GM21526 (cell line): Measurements from ENCODE around the gene OXLD1.

Source experiments
- ATAC-seq: cut with Tn5 transposase; IDR thresholded peaks from one replicate; pipeline ENCODE4 v1.9.1; 2021; ENCODE audit warnings: moderate library complexity; ENCODE audit not compliant: unreplicated experiment, low FRiP score

The OXLD1 gene

DNA sequence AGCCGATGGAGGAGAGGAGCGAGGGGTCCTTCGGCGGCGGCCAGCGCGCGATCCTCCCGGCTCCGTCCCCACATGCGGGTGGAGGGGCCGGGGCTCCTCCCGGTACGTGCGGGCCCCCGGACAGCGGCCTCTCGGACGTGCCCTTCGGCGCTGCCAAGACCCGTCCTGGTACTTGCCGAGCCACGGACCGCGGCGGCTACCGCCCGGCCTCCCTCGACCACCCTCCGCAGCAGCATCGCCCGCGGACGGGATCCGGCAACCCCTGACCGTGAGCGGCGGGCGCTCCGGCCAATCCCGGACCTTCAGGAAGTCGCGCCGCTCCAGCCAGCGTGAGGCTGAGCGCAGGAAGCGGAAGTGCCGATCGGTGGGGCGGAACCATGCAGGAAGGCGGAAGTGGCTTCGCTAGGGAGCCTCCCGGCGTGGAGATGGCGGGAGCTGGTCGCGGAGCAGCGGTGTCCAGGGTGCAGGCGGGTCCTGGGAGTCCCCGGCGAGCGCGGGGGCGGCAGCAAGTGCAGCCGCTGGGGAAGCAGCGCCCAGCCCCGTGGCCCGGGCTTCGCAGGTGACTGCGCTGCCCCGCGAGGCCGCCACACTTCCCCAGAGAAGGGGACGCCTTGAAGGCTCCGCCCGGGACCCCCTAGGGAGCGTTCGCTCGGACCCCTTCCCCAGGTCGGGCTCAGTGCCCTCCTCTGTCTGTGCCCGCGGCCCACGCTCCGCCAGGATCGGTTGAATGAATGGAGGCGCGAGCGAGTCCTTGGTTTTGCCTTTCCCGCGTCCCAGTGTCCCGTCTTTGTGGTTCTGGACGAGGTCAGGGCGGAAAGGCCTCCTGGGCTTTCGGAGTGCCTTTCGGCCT, at the start of gene OXLD1, which contains the start of gene CCDC137:
Gene OXLD1, minus strand, starts transcription at position 264 of the 850 bp plus-strand sequence. Its CDS starts 28 bp downstream, at position 236.
Gene CCDC137, plus strand, starts transcription at position 396 of the 850 bp plus-strand sequence. Its CDS starts 30 bp downstream, at position 426.
- ATAC-seq: peak; percentile 84

DNA sequence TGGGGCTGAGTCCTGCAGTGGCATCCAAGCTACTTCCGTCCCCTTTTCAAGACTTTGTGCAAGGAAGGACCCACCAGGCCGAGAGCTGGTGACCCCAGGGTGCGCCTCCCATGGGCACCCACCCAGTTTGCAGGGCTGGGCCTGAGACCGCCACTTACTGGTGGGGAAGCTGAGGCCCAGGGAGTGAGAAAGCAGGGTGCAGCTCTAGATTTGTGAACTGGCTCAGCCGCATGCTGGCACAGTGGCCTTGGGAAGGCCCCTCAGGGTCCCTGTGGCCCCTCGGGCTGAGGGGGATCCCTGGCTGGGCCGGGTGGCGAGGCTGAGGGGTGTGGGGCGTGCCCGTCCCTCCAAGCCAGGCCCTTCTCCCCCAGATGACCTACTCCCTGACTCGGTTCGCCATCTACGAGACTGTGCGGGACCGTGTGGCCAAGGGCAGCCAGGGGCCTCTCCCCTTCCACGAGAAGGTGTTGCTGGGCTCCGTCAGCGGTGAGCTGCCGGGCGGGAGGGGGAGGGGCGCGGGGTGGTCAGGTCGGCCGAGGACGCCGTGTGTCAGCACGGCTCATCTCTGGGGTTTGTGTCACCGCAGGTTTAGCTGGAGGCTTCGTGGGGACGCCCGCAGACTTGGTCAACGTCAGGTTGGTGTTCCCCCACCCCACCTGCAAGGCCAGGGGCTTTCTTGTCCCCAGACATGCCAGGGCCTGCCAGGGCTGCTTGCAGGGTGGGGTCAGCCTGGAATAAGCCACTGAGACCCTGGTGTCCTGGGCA, 48.9 kb upstream of the OXLD1 start:
- ATAC-seq: no peak

DNA sequence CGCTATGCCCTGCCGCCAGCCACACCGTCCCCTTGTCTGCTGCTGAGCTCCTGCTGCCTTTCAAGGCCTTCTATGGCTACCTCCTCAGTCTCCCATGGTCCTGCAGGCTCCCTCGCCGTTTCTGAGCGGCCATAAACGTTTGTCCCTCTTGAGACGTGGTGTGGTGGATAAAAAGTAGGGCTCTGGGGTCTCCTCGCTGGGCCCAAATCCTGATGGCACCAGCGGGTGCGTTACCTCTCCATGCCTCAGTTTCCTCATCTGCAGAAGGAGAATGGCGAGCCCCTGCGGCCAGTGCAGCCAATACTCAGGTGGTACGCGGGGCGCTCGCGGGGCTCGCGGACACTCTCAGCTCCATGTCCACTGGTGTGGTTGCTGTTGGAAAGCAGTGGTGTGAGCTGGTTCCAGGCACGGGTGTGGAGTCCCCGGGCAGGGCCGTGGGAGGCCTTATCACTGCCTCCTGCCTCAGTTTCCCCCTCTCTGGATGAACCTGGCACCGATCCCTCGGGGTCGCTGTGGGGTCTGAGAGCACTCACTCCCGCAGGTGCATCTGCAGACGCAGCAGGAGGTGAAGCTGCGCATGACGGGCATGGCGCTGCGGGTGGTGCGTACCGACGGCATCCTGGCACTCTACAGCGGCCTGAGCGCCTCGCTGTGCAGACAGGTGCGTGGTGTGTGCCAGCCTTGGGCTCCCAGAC, 48.2 kb upstream of the OXLD1 start:
- ATAC-seq: no peak

DNA sequence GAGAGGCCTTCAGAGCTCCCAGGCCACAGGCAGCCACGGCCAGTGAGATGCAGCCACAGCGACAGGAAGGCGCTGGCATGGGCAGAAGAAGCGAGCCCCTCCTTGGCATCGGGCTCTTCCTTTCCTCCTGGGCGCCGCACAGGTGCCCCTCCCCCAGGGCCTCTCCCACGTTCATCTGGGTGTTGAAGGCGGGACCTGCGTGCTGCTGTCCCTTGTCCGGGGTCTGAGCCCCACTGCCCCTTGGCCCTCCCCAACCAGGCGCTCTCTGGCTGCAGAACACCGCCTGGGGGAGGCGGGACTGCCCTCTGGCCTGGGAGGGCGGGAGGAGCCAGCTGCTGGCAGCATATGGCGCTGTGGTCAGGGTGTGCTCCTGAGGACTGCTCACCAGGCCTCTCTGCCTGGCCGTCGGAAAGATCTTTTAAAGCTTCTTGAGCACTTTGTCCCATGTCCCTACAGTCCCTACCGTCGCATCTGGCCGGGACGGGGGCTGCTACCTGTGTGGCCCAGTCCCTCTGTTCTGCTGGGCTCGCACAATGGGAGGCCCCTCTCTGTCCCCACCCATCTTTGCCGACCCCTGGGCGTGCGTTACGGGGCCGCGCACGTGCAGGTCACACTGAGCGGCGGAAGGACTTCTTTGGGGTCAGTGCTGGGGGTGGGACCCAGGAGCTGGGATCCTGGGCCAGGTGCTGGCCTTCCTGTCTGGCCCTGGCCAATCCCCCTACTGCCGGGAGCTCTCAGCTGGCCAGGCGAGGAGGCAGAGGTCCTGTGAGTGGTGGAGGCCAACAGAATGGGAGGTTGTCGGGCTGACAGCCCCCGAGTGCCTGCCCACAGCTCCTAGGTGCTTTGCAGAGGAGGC, 47.4 kb upstream of the OXLD1 start:
- ATAC-seq: no peak

DNA sequence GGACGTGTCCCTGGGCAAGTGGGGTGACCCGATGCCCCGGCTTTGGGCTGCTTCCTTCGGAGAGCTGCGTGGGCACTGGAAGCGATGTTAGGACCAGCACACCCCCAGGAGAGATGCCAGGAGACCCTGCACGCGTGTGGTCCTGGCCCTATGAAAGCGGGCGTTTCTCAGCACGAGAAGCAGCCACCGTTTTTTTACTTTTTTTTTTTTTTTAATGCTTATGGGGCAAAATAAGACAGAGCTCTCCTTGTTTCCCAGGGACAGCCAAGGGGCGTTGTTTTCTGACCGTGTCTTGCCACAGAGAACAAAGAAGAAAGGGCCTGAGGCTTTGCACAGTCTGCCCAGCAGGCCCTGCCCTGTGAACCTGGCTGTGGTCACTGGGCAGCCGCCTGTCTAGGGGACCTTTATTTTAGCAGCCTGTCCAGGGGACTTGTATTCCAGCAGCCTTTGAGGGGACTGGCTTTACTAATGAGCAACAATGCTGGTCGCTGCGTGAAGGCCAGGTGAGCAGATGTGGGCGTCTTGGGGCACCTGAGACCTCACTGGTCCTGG, 46.7 kb upstream of the OXLD1 start:
- ATAC-seq: no peak

DNA sequence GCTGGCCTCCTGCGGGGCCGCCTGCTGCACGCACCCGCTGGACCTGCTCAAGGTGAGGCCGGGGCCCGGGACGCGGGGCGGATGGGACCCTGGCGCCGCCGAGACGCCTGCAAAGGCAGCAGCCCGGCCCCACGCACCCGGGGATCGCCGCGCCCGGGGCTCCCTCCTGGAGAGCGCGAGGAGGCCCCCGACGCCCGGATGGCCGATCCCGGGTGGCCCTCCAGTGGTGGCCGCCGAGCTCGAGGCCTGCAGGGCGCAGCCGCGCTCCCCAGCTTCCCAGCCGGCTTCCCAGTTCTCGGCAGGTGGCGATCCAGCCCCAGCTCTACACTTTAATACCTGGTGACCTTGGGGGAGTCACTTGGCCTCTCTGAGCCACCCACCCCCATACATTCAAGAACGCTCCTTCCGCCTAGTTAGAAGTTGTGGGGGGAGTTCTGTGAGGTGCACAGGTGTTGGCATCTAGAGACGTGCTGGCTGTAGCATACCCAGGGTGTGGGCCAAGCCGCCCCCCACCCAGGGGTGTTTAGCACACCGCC, 46.1 kb upstream of the OXLD1 start:
- ATAC-seq: peak; percentile 9

DNA sequence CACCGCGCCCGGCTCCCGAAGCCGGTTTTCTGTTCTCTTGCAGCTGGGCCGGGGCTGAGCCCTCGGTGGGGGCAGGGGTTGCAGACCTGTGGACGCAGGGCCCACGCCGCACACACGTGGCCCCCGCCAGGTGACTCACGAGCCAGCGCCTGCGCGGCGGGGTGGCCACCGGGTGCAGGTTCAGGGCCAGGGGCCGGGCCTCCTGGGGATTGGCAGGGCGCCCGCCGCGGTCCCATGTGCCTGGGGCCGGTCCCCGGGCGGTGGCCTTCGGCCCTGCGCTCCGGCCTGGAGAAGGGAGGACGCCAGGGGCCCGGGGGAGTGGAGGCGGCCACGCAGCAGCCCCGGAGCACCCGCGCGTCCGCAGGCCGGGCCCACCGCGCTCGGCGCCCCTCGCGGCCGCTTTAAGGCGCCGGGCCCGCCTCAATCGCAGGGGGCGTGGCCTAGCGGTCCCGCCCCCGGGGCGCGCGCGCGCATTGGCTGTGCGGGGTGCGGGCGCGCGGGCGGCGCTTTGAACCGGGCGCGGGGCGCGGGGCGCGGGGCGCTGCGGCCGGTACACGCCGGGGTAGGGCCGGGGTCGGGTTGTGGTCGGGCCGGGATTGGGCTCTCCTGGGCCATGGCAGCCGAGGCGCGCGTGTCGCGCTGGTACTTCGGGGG, 45.5 kb upstream of the OXLD1 start, which contains the start of gene SLC25A10:
Gene SLC25A10, plus strand, starts transcription at position 471 of the 654 bp plus-strand sequence. Its CDS starts 143 bp downstream, at position 614.
- peak; percentile 43 for ATAC-seq

DNA sequence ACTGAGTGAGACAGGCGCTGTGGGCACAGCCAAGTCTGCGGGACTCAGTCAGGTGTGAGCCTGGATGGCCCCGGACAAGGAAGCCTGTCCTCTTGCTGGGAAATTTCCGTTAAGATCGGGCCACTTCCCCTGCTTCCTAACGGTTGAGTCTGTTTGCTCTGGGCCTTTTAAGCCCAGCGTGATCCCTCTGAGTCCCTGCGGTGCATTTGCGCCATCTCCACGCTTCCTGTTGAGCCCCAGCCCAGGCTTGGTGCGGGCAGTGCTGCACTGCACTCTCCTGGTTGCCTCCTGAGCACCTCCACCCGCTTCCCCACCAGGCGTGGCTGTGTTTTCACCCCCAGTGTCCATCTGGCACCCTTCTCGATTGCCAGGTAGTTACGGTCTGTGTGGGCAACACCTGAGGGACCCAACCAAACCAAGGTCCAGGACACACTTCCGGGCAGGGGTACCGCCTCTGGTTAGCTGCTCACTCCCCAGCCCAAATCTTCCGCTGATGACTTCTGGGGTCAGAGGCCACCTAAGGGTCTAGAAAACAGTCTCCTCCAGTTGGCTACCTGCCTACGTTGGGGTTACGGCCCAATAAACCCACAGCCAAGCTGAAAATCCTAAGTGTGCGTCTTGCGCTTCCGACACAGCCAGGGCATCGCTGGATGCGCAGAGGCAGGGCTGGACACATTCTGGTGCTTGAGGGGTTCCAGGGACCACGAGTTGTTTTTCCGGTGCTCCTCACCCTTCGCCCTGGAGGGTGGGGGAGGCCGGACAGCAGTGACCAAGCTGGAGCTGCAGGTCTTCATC, 44.3 kb upstream of the OXLD1 start:
- no peak for ATAC-seq

DNA sequence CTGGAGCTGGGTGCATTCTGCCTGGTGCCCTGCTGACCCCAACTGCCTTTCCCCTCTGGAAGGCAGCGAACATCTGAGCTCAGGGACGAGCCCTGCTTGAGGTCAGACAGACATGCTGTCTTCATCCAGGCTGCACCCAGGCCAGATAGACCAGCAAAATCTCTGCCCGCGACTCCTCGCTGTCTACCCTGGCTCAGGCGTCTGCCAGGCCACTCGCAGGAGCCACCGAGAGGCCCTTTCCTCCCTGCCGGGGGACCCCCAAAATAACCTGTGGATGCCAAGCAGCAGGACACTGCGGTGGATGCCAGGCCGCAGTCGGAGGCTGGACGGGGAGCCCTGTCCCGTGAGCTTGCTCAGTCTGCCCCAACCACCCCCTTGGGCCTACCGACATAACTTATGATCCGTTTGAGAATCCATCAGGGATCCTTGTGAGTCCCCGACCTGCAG, 42.4 kb upstream of the OXLD1 start:
- no peak for ATAC-seq

DNA sequence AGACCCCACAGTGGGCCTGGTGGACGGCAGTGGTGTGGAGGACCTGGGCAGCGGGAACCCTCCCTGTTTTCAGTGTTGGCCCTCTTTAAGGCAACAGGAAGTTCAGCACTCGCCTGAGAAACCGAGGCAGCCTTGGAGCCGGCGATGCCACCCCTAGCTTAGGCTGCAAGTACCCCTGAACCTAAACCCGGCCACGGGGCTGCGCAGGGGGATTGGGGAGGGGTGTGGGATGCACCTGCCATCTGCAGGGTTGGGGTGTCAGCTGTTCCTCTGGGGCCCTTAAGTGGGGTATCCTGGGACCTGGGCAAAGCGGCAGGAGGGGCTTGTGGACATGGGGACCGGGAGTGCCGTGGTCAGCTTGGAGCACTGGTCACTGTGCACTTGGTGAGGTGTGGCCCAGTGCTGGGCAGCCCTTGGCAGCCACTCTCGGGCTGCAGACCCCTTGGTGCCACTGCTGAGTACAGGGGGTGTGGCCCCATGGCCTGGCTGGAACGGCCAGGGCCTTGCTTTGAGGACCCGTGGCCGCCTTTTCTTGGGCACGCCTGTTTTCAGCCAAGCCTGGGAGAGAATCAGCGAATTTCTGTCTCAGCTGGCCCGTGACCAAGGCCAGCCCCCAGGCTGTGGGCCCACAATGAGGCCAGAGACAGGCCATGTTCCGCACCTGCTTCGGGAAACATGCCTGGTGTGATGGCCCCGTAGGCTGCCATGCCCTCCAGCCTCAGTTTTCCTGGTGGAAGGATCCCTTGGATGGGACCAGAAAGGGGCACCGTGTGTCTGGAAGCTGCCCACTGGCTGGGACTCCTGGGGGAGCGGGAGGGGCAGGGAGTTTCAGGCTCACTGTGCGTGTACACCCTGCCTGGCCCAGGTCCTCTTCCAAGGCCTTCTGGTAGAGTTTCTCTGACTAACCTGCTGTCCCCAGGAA, 41.6 kb upstream of the OXLD1 start:
- no peak for ATAC-seq

DNA sequence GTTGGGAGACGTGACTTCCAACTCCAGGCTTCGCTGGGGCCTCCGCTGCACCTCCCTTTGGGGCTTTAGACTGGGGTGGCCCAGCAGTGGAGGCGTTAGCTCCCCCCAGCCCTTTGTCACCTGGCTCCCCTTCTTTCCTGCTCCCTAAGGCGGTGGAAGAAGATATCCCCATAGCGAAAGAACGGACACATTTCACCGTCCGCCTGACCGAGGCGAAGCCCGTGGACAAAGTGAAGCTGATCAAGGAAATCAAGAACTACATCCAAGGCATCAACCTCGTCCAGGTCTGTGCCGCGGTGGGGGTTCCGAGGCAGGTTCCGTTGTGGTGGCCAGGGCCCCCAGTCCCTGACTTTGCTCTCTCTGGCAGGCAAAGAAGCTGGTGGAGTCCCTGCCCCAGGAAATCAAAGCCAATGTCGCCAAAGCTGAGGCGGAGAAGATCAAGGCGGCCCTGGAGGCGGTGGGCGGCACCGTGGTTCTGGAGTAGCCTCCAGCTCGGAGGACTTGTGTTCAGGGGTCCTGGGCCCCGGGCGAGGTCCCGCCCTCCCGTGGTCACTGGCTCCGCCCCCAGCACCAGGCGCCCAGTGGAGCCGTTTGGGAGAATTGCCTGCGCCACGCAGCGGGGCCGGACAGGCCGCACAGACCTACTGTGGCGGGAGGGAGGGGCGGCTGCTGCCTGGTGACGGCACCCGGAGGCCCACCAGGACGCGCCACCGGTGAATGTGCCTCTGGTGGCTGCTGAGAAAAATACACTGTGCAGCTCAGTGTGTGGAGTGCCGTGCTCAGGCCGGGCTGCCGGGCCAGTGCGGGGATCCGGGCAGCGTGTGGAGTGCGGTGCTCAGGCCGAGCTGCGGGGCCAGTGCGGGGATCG, 40.6 kb upstream of the OXLD1 start:
- no peak for ATAC-seq

DNA sequence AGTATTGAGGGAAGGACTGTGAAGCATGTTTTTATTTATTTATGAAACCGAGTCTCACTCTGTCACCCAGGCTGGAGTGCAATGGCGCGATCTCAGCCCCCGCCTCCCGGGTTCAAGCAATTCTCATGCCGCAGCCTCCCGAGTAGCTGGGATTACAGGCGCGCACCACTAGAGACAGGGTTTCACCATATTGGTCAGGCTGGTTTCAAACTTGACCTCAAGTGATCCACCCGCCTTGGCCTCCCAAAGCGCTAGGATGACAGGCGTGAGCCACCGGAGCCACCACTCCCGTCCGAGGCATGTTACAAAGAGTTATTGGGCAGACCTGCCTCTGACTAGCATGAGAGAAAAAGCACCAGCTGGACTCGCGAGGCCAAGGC, 39.8 kb upstream of the OXLD1 start:
- ATAC-seq: no peak

DNA sequence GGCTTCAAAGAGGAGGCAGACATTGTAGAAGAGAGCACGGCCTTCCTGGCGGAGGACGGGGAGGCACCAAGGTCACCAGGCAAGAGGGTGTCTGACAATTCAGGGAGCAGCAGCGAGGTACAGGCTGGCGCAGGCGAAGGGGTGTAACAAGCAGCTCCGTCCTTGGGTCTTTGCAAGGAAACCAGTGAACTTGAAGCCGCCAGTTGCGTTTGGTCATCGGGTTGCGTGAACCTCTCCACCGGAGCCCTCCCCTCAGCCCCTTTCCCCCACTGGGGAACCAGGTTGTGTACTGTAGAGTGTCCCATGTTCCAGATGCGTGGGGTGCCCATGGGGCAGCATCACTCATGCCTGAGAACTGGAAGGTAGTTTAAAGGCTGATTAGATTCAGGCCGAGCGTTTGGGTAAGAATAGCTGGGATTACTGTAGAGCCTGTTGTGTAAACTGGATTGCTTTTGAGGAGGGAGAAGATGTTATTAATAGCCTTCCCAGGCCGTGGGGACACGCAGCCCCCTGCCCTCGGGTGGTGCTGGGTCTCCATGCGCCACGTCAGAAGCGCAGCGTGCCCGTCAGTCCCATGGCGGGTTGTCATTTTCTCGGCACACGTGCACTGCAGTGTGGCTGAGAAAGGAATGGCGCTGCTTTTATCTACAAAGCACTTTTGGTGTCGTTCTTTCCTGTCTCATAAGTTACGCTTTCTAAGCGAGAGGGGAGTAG, 39.3 kb upstream of the OXLD1 start:
- ATAC-seq: no peak

DNA sequence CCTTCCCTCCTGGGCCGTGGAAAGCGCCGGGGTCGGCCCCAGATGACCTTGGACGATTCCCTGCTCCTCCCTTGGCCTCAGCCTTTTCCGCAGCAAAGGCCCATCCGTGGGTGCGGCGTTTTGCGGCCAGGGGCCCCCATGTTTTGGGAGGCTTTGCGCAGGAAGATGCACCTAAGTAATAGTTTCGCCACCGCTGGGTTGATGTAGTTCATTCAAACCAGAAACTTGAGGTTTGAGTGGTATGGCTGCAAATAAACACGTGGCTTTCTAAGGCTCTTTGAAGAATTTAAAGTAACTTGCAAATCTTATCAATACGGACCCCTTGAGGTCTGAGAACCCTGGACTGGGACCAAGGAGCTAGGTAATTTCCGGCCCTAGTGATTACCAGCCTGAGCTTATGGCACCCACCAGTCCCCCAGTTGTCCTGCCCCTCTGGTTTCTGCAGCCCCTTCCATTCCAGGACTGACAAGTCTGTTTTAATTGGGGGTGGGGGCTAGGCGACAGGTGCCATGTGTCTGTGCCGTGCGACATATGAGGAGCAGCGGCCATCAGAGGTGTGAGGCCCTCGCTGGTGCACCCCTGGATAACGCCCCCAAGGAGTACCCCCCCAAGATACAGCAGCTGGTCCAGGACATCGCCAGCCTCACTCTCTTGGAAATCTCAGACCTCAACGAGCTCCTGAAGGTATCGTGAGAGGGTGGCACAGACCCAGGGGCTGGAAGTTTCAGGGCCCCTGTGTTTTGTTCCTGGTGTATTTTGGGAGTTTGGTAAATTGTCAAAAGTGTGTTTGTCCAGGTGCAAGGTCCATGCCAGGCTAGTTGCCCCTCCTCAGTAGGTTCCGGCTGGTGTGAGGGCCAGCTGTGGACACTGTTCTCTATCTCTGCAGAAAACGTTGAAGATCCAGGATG, 37.6 kb upstream of the OXLD1 start:
- ATAC-seq: no peak
